PC-3 (cell line): ENCODE results near the gene FAM83E. TPM values are rescaled to one million over a fixed set of nuclear protein-coding genes. Genes with fewer than 3 reads are reported as not detected.

Experiments
- ATAC-seq: fragments of 200-7000 bp; cut with Tn5 transposase; 2 replicates; pipeline ENCODE4 v1.9.1; 2020; ENCODE audit warnings: mild to moderate bottlenecking, moderate library complexity
- BruUV-seq: library from RNA; stranded (reverse); fragments of 400-500 nt; replicated peaks from 2 replicates; lab custom pipeline; 2021; lab: Mats Ljungman, UMichigan
- CTCF ChIA-PET: fragments of 300-600 bp; sonication (Branson Sonifier 250); formaldehyde crosslinking; loops from one replicate; lab custom pipeline; 2022; ENCODE audit warnings: antibody characterized with exemption; lab: Charles Lee
- POLR2A ChIA-PET: fragments of 300-600 bp; sonication (Branson Sonifier 250); formaldehyde crosslinking; loops from one replicate; lab custom pipeline; 2022; ENCODE audit warnings: antibody characterized with exemption; ENCODE audit not compliant: unreplicated experiment; lab: Charles Lee
- DNase-seq: peaks from one replicate; pipeline ENCODE4 v3.0.0-alpha.2; 2015
- H2AFZ ChIP-seq: fragments of 300-600 bp; sonication (generic); 2 replicates; pipeline ENCODE4 v1.6.0; 2016; ENCODE audit warnings: antibody characterized with exemption, low read length
- H3F3A ChIP-seq: fragments of 300-600 bp; sonication (generic); one replicate; pipeline ENCODE4 v1.6.0; 2017; ENCODE audit warnings: antibody characterized with exemption, low read length, control low read depth, mild to moderate bottlenecking; ENCODE audit not compliant: unreplicated experiment
- H3K27ac ChIP-seq: fragments of 300-600 bp; sonication (generic); 2 replicates; pipeline ENCODE4 v1.5.1; 2016; ENCODE audit warnings: mild to moderate bottlenecking, low read length
- H3K27me3 ChIP-seq: fragments of 300-600 bp; sonication (generic); 2 replicates; pipeline ENCODE4 v1.6.1; 2016; ENCODE audit warnings: low read length, mixed read lengths
- H3K36me3 ChIP-seq: fragments of 300-600 bp; sonication (generic); 2 replicates; pipeline ENCODE4 v1.6.1; 2016; ENCODE audit warnings: low read depth, mixed run types, low read length, mixed read lengths
- H3K4me1 ChIP-seq: fragments of 300-600 bp; sonication (generic); 2 replicates; pipeline ENCODE4 v1.5.1; 2016; ENCODE audit warnings: low read length; ENCODE audit not compliant: insufficient read depth
- H3K4me2 ChIP-seq: fragments of 300-600 bp; sonication (generic); 2 replicates; pipeline ENCODE4 v1.6.0; 2016; ENCODE audit warnings: low read length
- H3K4me3 ChIP-seq: fragments of 300-600 bp; sonication (generic); 2 replicates; pipeline ENCODE4 v1.5.1; 2016; ENCODE audit warnings: mild to moderate bottlenecking, low read length, mixed read lengths
- H3K79me2 ChIP-seq: fragments of 300-600 bp; sonication (generic); 2 replicates; pipeline ENCODE4 v1.6.1; 2017; ENCODE audit warnings: low read length, mixed read lengths
- H3K9ac ChIP-seq: fragments of 300-600 bp; sonication (generic); 2 replicates; pipeline ENCODE4 v1.6.0; 2016; ENCODE audit warnings: mild to moderate bottlenecking, low read length
- H3K9me2 ChIP-seq: fragments of 300-600 bp; sonication (generic); replicated peaks from 2 replicates; pipeline ENCODE4 v1.6.1; 2016; ENCODE audit warnings: mixed run types, low read length, mixed read lengths
- H3K9me3 ChIP-seq: fragments of 300-600 bp; sonication (generic); 2 replicates; pipeline ENCODE4 v1.6.1; 2016; ENCODE audit warnings: low read length, mixed read lengths
- H4K20me1 ChIP-seq: fragments of 300-600 bp; sonication (generic); 2 replicates; pipeline ENCODE4 v1.6.1; 2016; ENCODE audit warnings: low read length, mixed read lengths
- CTCF ChIP-seq: fragments of 300-600 bp; sonication (generic); conservative IDR thresholded peaks from 2 replicates; pipeline ENCODE4 v1.5.1; 2017; ENCODE audit warnings: antibody characterized with exemption, low read depth, mild to moderate bottlenecking, low read length
- EZH2 ChIP-seq: fragments of 300-600 bp; sonication (generic); IDR thresholded peaks from one replicate; pipeline ENCODE4 v1.6.1; 2017; ENCODE audit warnings: antibody characterized with exemption, mild to moderate bottlenecking, low read length; ENCODE audit not compliant: unreplicated experiment
- EZH2phosphoT487 ChIP-seq: fragments of 300-600 bp; sonication (generic); IDR thresholded peaks from 2 replicates; pipeline ENCODE4 v1.6.1; 2018; ENCODE audit warnings: mild to moderate bottlenecking, antibody characterized with exemption, low read length, borderline replicate concordance
- intact Hi-C: fragments of 100-400 bp; cut with micrococcal nuclease; formaldehyde crosslinking; loops from 2 replicates; pipeline ENCODE4 v1.9.0; 2023
- total RNA-seq: library from RNA; depleted of rRNA; stranded (reverse); fragments of >200 nt; gene quantifications from 2 replicates; pipeline ENCODE4 v1.2.3, GENCODE V29; 2014

The FAM83E gene
- total RNA-seq, 1 experiment from 2014 or later: 4.6 TPM

GRCh38 chr19:48600679-48601417 lies 14.0 kb downstream of the FAM83E start:
- no TSS peak for BruUV-seq
- Histone ChIP-seq H2AFZ (no peak overlapping the region), H3K9ac (no peak overlapping the region), H3K27me3 (no peaks in the 10 kb centered on the region), H3K9me2 (no peaks in the 10 kb centered on the region), H3K79me2 (no peaks in the 10 kb centered on the region), H4K20me1 (no peaks in the 10 kb centered on the region), H3F3A (no peaks in the 10 kb centered on the region), H3K4me1 (no peaks in the 10 kb centered on the region), H3K36me3 (no peaks in the 10 kb centered on the region), H3K4me2 (no peak overlapping the region), H3K4me3 (no peak overlapping the region), H3K9me3 (no peaks in the 10 kb centered on the region), H3K27ac (no peak overlapping the region)
- ATAC-seq (no peak), DNase-seq (no peak)
- TF ChIP-seq CTCF (no peak), EZH2 (no peak), EZH2phosphoT487 (no peak)
- ChIA-PET POLR2A (no interaction called here), CTCF (no interaction called here)
- intact Hi-C loops: no loop called here

GRCh38 chr19:48598996-48599700 lies 15.7 kb downstream of the FAM83E start:
- Histone ChIP-seq H3F3A (no peaks in the 10 kb centered on the region), H3K36me3 (no peaks in the 10 kb centered on the region), H3K4me1 (no peaks in the 10 kb centered on the region), H3K9ac (no peak overlapping the region), H2AFZ (no peak overlapping the region), H3K27me3 (no peaks in the 10 kb centered on the region), H3K9me2 (no peaks in the 10 kb centered on the region), H3K4me3 (no peak overlapping the region), H3K4me2 (no peak overlapping the region), H3K9me3 (no peaks in the 10 kb centered on the region), H3K27ac (no peak overlapping the region), H4K20me1 (no peaks in the 10 kb centered on the region), H3K79me2 (no peaks in the 10 kb centered on the region)
- POLR2A ChIA-PET: no interaction called here
- no peak for ATAC-seq
- CTCF ChIA-PET: no interaction called here
- intact Hi-C loops: no loop called here
- no peak for DNase-seq
- TF ChIP-seq EZH2: no peak
- no peak for TF ChIP-seq EZH2phosphoT487
- TF ChIP-seq CTCF: no peak
- BruUV-seq: no TSS peak
